ENCODE results near the gene CALML3.
"Not testable (repeated sequence)": the region's sequence is repeated elsewhere in the genome, so short reads cannot be mapped to it uniquely, and the experiment has no call there.

The CALML3 gene

GRCh38 chr10:5524641-5525560, at the start of gene CALML3:
Gene CALML3, plus strand, starts transcription at chr10:5524961. Its CDS starts 125 bp downstream, at chr10:5525086.
- Histone ChIP-seq H3K27ac (no peak within 1 kb of the TSS), H3K4me1 (peaks cover 0 to 9% (median 7%) of the 10 kb centered on the region in 10 experiments; a peak in 10 of 20 replicates), H3K4me3 (no peak within 1 kb of the TSS), H3K9ac (no peak within 1 kb of the TSS), H3K9me3 (replicated peaks in 1 of 11) (no peaks in the 10 kb centered on the region), H3K36me3 (no peaks in the 10 kb centered on the region), H3K27me3 (no peaks in the 10 kb centered on the region), H3K4me2 (peak within 1 kb of the TSS in 7 of 11 experiments; percentile 9 to 40 (median 34); a peak in 8 of 22 replicates), H4K20me1 (no peaks in the 10 kb centered on the region)
- no peak for TF ChIP-seq Cebpa-rat (IDR thresholded peaks at IDR 0.05)

GRCh38 chr10:5475088-5475487, 49.7 kb upstream of the CALML3 start:
- H3K9me3 ChIP-seq (replicated peaks in 1 of 11); H3K36me3 ChIP-seq; H3K4me3 ChIP-seq; H3K27me3 ChIP-seq; H3K4me2 ChIP-seq; H4K20me1 ChIP-seq; H3K9ac ChIP-seq; H3K27ac ChIP-seq: not testable (repeated sequence)
- peaks cover 5 to 23% (median 17%) of the 10 kb centered on the region in 10 experiments; a peak in 14 of 20 replicates for H3K4me1 ChIP-seq

GRCh38 chr10:5475974-5476807, 48.6 kb upstream of the CALML3 start:
- H3K4me3 ChIP-seq; H3K9ac ChIP-seq; H3K9me3 ChIP-seq (replicated peaks in 1 of 11); H3K36me3 ChIP-seq; H4K20me1 ChIP-seq; H3K4me2 ChIP-seq; H3K27ac ChIP-seq; H3K27me3 ChIP-seq: not testable (repeated sequence)
- H3K4me1 ChIP-seq = peaks cover 5 to 28% (median 21%) of the 10 kb centered on the region in 10 experiments; a peak in 14 of 20 replicates

GRCh38 chr10:5476918-5477525, 47.7 kb upstream of the CALML3 start:
- Histone ChIP-seq H4K20me1 (no peaks in the 10 kb centered on the region), H3K27ac (no peak overlapping the region), H3K9ac (no peak overlapping the region), H3K9me3 (replicated peaks in 1 of 11) (no peaks in the 10 kb centered on the region), H3K27me3 (no peaks in the 10 kb centered on the region), H3K4me3 (no peak overlapping the region), H3K36me3 (no peaks in the 10 kb centered on the region), H3K4me1 (peaks cover 5 to 28% (median 21%) of the 10 kb centered on the region in 10 experiments; a peak in 14 of 20 replicates), H3K4me2 (no peak overlapping the region)
- TF ChIP-seq Cebpa-rat (IDR thresholded peaks at IDR 0.05) = no peak

GRCh38 chr10:5477948-5478693, 46.6 kb upstream of the CALML3 start:
- Histone ChIP-seq H3K9me3 (replicated peaks in 1 of 11) (no peaks in the 10 kb centered on the region), H3K36me3 (no peaks in the 10 kb centered on the region), H3K4me1 (peaks cover 5 to 28% (median 21%) of the 10 kb centered on the region in 10 experiments; a peak in 14 of 20 replicates), H3K4me3 (no peak overlapping the region), H3K4me2 (peak overlapping the region in 6 of 11 experiments; percentile 9 to 56 (median 38); a peak in 9 of 22 replicates), H4K20me1 (no peaks in the 10 kb centered on the region), H3K27ac (no peak overlapping the region), H3K27me3 (no peaks in the 10 kb centered on the region), H3K9ac (no peak overlapping the region)
- no peak for TF ChIP-seq Cebpa-rat (IDR thresholded peaks at IDR 0.05)

- no peak overlapping the region for H3K27ac ChIP-seq
- H3K4me2 ChIP-seq = peak overlapping the region in 6 of 11 experiments; percentile 9 to 56 (median 38); a peak in 9 of 22 replicates
- H3K4me1 ChIP-seq = peaks cover 5 to 28% (median 21%) of the 10 kb centered on the region in 10 experiments; a peak in 14 of 20 replicates
- no peaks in the 10 kb centered on the region for H4K20me1 ChIP-seq
- H3K36me3 ChIP-seq = no peaks in the 10 kb centered on the region
- H3K9me3 ChIP-seq (replicated peaks in 1 of 11) = no peaks in the 10 kb centered on the region
- no peak for TF ChIP-seq Cebpa-rat (IDR thresholded peaks at IDR 0.05)
- no peak overlapping the region for H3K4me3 ChIP-seq
- H3K27me3 ChIP-seq = no peaks in the 10 kb centered on the region
- H3K9ac ChIP-seq = no peak overlapping the region
Observed at GRCh38 chr10:5478694-5479305, 46.0 kb upstream of the CALML3 start.

GRCh38 chr10:5479481-5480161, 45.1 kb upstream of the CALML3 start:
- Histone ChIP-seq H3K4me2 (peak overlapping the region; percentile 32 to 67 (median 48); a peak in 19 of 22 replicates), H3K9ac (no peak overlapping the region)

More at GRCh38 chr10:5479481-5480161, 45.1 kb upstream of the CALML3 start:
- H3K4me3 ChIP-seq = no peak overlapping the region
- TF ChIP-seq Cebpa-rat (IDR thresholded peaks at IDR 0.05) = no peak
- H3K36me3 ChIP-seq = no peaks in the 10 kb centered on the region
- H3K27me3 ChIP-seq = no peaks in the 10 kb centered on the region
- no peak overlapping the region for H3K27ac ChIP-seq
- H3K9me3 ChIP-seq (replicated peaks in 1 of 11) = no peaks in the 10 kb centered on the region
- H4K20me1 ChIP-seq = no peaks in the 10 kb centered on the region
- H3K4me1 ChIP-seq = peaks cover 5 to 28% (median 21%) of the 10 kb centered on the region in 10 experiments; a peak in 14 of 20 replicates
